Astrocyte (in vitro differentiated cells and primary cell): ENCODE measurements around the gene BET1. TPM values are rescaled to one million over a fixed set of nuclear protein-coding genes. Genes with fewer than 3 reads are reported as not detected.
A peak's percentile ranks its signal among the peaks of the same experiment; 100 is the strongest.

Source experiments
- DNase-seq: peaks from one replicate; pipeline ENCODE4 v3.0.0-alpha.2; 2010; ENCODE audit warnings: low read depth
- FAIRE-seq: peaks from 2 replicates; lab custom pipeline; 2011; peaks lifted over from hg19 to GRCh38; lab: Jason Lieb, UNC
- H2AFZ ChIP-seq: 2 replicates; pipeline ENCODE4 v1.6.0; 2012; ENCODE audit warnings: low read depth, low read length, inconsistent platforms
- H3K27ac ChIP-seq: 2 replicates; pipeline ENCODE4 v1.5.1; 2011; ENCODE audit warnings: low read depth, low read length, inconsistent platforms
- H3K27me3 ChIP-seq: 2 replicates; pipeline ENCODE4 v1.6.0; 2011; ENCODE audit warnings: low read length, inconsistent platforms; ENCODE audit not compliant: insufficient read depth
- H3K36me3 ChIP-seq: 2 replicates; pipeline ENCODE4 v1.5.1; 2011; ENCODE audit warnings: low read length, inconsistent platforms; ENCODE audit not compliant: insufficient read depth
- H3K4me1 ChIP-seq: 2 replicates; pipeline ENCODE4 v1.5.1; 2011; ENCODE audit warnings: low read length, inconsistent platforms; ENCODE audit not compliant: insufficient read depth
- H3K4me2 ChIP-seq: 2 replicates; pipeline ENCODE4 v1.6.0; 2012; ENCODE audit warnings: low read length, inconsistent platforms
- H3K4me3 ChIP-seq: 2 replicates; pipeline ENCODE4 v1.5.1; 2011; ENCODE audit warnings: low read depth, mild to moderate bottlenecking, low read length, inconsistent platforms; ENCODE audit not compliant: insufficient read depth
- H3K79me2 ChIP-seq: 2 replicates; pipeline ENCODE4 v1.6.0; 2012; ENCODE audit warnings: mild to moderate bottlenecking, low read length, inconsistent platforms; ENCODE audit not compliant: insufficient read depth
- H3K9ac ChIP-seq: 2 replicates; pipeline ENCODE4 v1.6.0; 2012; ENCODE audit warnings: mild to moderate bottlenecking, low read length, inconsistent platforms
- H3K9me3 ChIP-seq: 2 replicates; pipeline ENCODE4 v1.5.1; 2012; ENCODE audit warnings: low read depth, mild to moderate bottlenecking, low read length, inconsistent platforms; ENCODE audit not compliant: insufficient read depth
- H4K20me1 ChIP-seq: 2 replicates; pipeline ENCODE4 v1.6.0; 2012; ENCODE audit warnings: low read length, inconsistent platforms; ENCODE audit not compliant: insufficient read depth
- H3K27ac Mint-ChIP-seq: one replicate; pipeline ENCODE4 v1.8.0; 2021; ENCODE audit warnings: mild to moderate bottlenecking, mixed read lengths; ENCODE audit not compliant: unreplicated experiment
- H3K27me3 Mint-ChIP-seq: one replicate; pipeline ENCODE4 v1.8.0; 2021; ENCODE audit warnings: low read depth, mixed read lengths; ENCODE audit not compliant: unreplicated experiment
- H3K36me3 Mint-ChIP-seq: one replicate; pipeline ENCODE4 v1.8.0; 2021; ENCODE audit warnings: low read depth, mixed read lengths; ENCODE audit not compliant: unreplicated experiment
- H3K4me1 Mint-ChIP-seq: one replicate; pipeline ENCODE4 v1.8.0; 2021; ENCODE audit warnings: low read depth, mixed read lengths; ENCODE audit not compliant: unreplicated experiment
- H3K4me3 Mint-ChIP-seq: one replicate; pipeline ENCODE4 v1.8.0; 2021; ENCODE audit warnings: mild to moderate bottlenecking, moderate library complexity, mixed read lengths; ENCODE audit not compliant: unreplicated experiment
- H3K9me3 Mint-ChIP-seq: one replicate; pipeline ENCODE4 v1.8.0; 2021; ENCODE audit warnings: mild to moderate bottlenecking, mixed read lengths; ENCODE audit not compliant: unreplicated experiment
- EZH2 ChIP-seq: IDR thresholded peaks from 2 replicates; pipeline ENCODE4 v1.6.1; 2012; ENCODE audit warnings: mild to moderate bottlenecking, low read length, inconsistent platforms; ENCODE audit not compliant: insufficient read depth
- total RNA-seq: library from RNA; stranded (reverse); gene quantifications from 2 replicates; pipeline ENCODE4 v1.2.1, GENCODE V29; 2021
- TF ChIP-seq, protein P1 (sequence below): IDR thresholded peaks from 2 replicates; pipeline ENCODE4 v1.5.1; 2011; ENCODE audit warnings: low read depth, mild to moderate bottlenecking, inconsistent platforms, low read length, moderate library complexity; ENCODE audit not compliant: insufficient read depth

The BET1 gene
- total RNA-seq, 1 donor from 2014 or later, result 37.4 TPM

DNA sequence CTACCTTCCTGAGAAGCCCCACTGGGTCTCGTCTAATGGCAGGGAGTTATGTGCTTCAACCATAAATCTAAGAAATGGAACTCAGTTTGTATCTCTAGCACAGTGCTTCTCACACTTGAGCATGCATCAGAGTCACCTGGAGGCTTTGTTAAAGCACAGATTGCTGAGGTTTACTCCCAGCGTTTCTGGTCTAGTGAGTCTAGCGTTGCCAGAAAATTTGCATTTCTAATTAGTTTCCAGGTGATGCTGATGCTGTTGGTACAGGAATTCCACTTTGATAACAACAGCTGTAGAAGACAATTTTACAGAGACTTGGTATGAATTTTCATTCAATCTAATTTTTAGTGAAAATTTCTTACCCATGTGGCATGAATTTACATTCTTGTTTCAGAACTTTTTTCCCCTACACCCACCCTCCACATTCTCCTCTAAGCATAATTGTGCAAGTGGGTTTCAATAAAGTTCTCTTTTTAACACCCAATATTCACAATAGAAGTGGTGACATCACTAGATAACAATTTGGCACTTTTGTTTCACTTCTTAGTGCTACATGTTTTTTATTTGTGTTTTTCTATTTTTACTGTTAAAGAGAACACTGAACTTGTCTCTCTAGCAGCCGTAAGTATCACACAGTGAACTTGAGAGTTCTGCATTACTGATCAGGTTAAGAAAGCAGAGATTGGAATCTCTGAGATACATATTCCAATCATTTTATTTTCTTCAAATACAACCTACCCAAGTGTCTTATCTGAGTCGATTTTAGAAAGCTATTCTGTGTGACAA lies 48.4 kb upstream of the BET1 start:
- H3K9me3 ChIP-seq, result no peaks in the 10 kb centered on the region
- Mint-ChIP-seq H3K4me1 (peaks cover 24% of the 10 kb centered on the region), H3K27ac (no peak overlapping the region), H3K36me3 (no peaks in the 10 kb centered on the region), H3K4me3 (no peak overlapping the region), H3K27me3 (no peaks in the 10 kb centered on the region), H3K9me3 (no peaks in the 10 kb centered on the region)
- no peak overlapping the region for H3K9ac ChIP-seq
- no peaks in the 10 kb centered on the region for H4K20me1 ChIP-seq
- no peak overlapping the region for H3K4me2 ChIP-seq
- TF ChIP-seq EZH2, result no peak
- TF ChIP-seq, protein P1, sequence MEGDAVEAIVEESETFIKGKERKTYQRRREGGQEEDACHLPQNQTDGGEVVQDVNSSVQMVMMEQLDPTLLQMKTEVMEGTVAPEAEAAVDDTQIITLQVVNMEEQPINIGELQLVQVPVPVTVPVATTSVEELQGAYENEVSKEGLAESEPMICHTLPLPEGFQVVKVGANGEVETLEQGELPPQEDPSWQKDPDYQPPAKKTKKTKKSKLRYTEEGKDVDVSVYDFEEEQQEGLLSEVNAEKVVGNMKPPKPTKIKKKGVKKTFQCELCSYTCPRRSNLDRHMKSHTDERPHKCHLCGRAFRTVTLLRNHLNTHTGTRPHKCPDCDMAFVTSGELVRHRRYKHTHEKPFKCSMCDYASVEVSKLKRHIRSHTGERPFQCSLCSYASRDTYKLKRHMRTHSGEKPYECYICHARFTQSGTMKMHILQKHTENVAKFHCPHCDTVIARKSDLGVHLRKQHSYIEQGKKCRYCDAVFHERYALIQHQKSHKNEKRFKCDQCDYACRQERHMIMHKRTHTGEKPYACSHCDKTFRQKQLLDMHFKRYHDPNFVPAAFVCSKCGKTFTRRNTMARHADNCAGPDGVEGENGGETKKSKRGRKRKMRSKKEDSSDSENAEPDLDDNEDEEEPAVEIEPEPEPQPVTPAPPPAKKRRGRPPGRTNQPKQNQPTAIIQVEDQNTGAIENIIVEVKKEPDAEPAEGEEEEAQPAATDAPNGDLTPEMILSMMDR, result no peak
- FAIRE-seq (peak; percentile 43), DNase-seq (no peak)
- H3K36me3 ChIP-seq, result no peaks in the 10 kb centered on the region
- no peak overlapping the region for H3K4me3 ChIP-seq
- no peaks in the 10 kb centered on the region for H3K79me2 ChIP-seq
- H2AFZ ChIP-seq, result no peak overlapping the region
- H3K27ac ChIP-seq, result no peak overlapping the region
- no peaks in the 10 kb centered on the region for H3K27me3 ChIP-seq
- peaks cover 6% of the 10 kb centered on the region for H3K4me1 ChIP-seq

DNA sequence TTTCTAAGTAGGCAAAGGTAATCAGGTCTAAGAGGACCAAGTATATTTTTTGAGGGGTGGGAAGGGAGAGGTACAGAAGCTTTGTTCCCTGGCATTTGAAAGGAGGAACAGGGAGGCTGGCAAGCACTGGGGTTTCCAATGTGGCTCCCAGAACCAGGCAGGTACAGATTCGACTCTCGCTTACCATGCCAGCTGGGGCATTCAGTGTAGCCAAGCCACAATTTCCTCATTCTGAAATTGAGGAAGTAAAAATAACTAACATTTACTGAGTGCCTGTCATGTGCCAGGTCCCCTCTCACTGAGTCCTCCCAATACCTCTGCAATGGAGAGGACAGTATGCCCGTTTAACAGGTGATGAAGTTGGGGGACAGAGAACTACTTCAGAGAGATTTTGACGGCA lies 45.9 kb upstream of the BET1 start:
- no peaks in the 10 kb centered on the region for H3K27me3 Mint-ChIP-seq
- TF ChIP-seq, protein P1, result no peak
- no peak for TF ChIP-seq EZH2
- no peak overlapping the region for H3K4me3 ChIP-seq
- no peaks in the 10 kb centered on the region for H3K4me1 ChIP-seq
- no peaks in the 10 kb centered on the region for H3K36me3 Mint-ChIP-seq
- H3K4me3 Mint-ChIP-seq, result no peak overlapping the region
- no peaks in the 10 kb centered on the region for H3K79me2 ChIP-seq
- H3K36me3 ChIP-seq, result no peaks in the 10 kb centered on the region
- H2AFZ ChIP-seq, result no peak overlapping the region
- no peak overlapping the region for H3K9ac ChIP-seq
- H3K9me3 ChIP-seq, result no peaks in the 10 kb centered on the region
- no peak overlapping the region for H3K27ac ChIP-seq
- DNase-seq (no peak), FAIRE-seq (no peak)
- peaks cover 11% of the 10 kb centered on the region for H3K4me1 Mint-ChIP-seq
- no peaks in the 10 kb centered on the region for H3K27me3 ChIP-seq
- H4K20me1 ChIP-seq, result no peaks in the 10 kb centered on the region
- H3K27ac Mint-ChIP-seq, result no peak overlapping the region
- H3K4me2 ChIP-seq, result no peak overlapping the region
- H3K9me3 Mint-ChIP-seq, result no peaks in the 10 kb centered on the region

DNA sequence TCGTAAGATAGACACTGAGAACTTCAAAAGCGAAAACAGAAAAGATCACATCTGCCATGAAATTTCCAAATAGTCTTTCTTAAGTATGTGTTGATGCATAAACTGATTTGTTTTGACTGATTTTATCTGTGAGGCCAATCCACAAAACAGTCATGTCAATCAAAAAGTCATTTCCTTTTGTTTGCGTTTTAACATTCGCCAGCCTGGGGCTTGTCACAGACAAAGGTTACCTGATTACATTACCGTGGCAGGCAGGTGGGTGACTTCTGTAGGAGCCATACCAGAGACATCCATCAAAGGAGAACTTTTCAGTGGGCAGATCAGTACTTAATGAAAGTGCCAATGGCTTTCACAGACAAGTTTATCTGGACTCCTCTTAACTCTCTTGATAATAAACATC lies 45.5 kb upstream of the BET1 start:
- H3K4me2 ChIP-seq, result no peak overlapping the region
- H3K79me2 ChIP-seq, result no peaks in the 10 kb centered on the region

More for the DNA sequence above, 45.5 kb upstream of the BET1 start:
- H3K36me3 Mint-ChIP-seq, result no peaks in the 10 kb centered on the region
- H3K9me3 ChIP-seq, result no peaks in the 10 kb centered on the region
- H4K20me1 ChIP-seq, result no peaks in the 10 kb centered on the region
- no peak for DNase-seq
- H3K36me3 ChIP-seq, result no peaks in the 10 kb centered on the region
- peaks cover 11% of the 10 kb centered on the region for H3K4me1 Mint-ChIP-seq
- no peak overlapping the region for H3K27ac Mint-ChIP-seq
- H3K4me3 ChIP-seq, result no peak overlapping the region
- no peaks in the 10 kb centered on the region for H3K4me1 ChIP-seq
- H3K27me3 ChIP-seq, result no peaks in the 10 kb centered on the region
- no peak overlapping the region for H2AFZ ChIP-seq
- H3K9ac ChIP-seq, result no peak overlapping the region
- no peaks in the 10 kb centered on the region for H3K27me3 Mint-ChIP-seq
- H3K9me3 Mint-ChIP-seq, result no peaks in the 10 kb centered on the region
- no peak overlapping the region for H3K4me3 Mint-ChIP-seq
- TF ChIP-seq, protein P1, result no peak
- no peak for TF ChIP-seq EZH2
- FAIRE-seq, result no peak
- no peak overlapping the region for H3K27ac ChIP-seq
